SU-DHL-6 (cell line): ENCODE data around the gene ESPN.
"Not testable (repeated sequence)": the region's sequence is repeated elsewhere in the genome, so short reads cannot be mapped to it uniquely, and the experiment has no call there.

Source experiments
- H2AFZ ChIP-seq: fragments of 200-600 bp; sonication (generic); 2 replicates; pipeline ENCODE4 v1.6.1; 2014; ENCODE audit warnings: low read depth, mild to moderate bottlenecking, moderate library complexity, mixed read lengths, antibody characterized with exemption, low read length; ENCODE audit not compliant: severe bottlenecking
- H3F3A ChIP-seq: fragments of 200-600 bp; shearing (Covaris generic); 2 replicates; pipeline ENCODE4 v1.6.0; 2016; ENCODE audit warnings: antibody characterized with exemption, mild to moderate bottlenecking; ENCODE audit not compliant: insufficient read depth
- H3K27ac ChIP-seq: fragments of 200-600 bp; sonication (generic); 2 replicates; pipeline ENCODE4 v1.5.1; 2016; ENCODE audit warnings: low read depth, mild to moderate bottlenecking, low read length, moderate library complexity, mixed read lengths
- H3K27me3 ChIP-seq: fragments of 200-600 bp; sonication (generic), shearing (Covaris generic); 2 replicates; pipeline ENCODE4 v1.6.0; 2014; ENCODE audit warnings: mild to moderate bottlenecking, low read length
- H3K36me3 ChIP-seq: fragments of 200-600 bp; sonication (generic); 2 replicates; pipeline ENCODE4 v1.6.1; 2014; ENCODE audit warnings: mild to moderate bottlenecking, low read length, mixed read lengths
- H3K4me2 ChIP-seq: fragments of 300-600, 200-600 bp; shearing (Covaris generic), sonication (generic); 2 replicates; pipeline ENCODE4 v1.6.0; 2014; ENCODE audit warnings: low read length, low read depth, mild to moderate bottlenecking; ENCODE audit not compliant: poor library complexity, severe bottlenecking
- H3K4me3 ChIP-seq: fragments of 200-600 bp; sonication (generic); 2 replicates; pipeline ENCODE4 v1.5.1; 2014; ENCODE audit warnings: antibody characterized with exemption, low read length, mild to moderate bottlenecking, mixed read lengths; ENCODE audit not compliant: insufficient read depth, poor library complexity, severe bottlenecking
- H3K79me2 ChIP-seq: fragments of 200-600 bp; sonication (generic); 2 replicates; pipeline ENCODE4 v1.6.1; 2014; ENCODE audit warnings: mild to moderate bottlenecking, low read length, moderate library complexity; ENCODE audit not compliant: insufficient read depth
- H3K9ac ChIP-seq: fragments of 200-600 bp; sonication (generic); 2 replicates; pipeline ENCODE4 v1.7.0; 2014; ENCODE audit warnings: mild to moderate bottlenecking, low read length
- H3K9me2 ChIP-seq: fragments of 200-600 bp; sonication (generic); replicated peaks from 2 replicates; pipeline ENCODE4 v1.6.1; 2014; ENCODE audit warnings: low read length; ENCODE audit not compliant: insufficient read depth
- H3K9me3 ChIP-seq: fragments of 200-600 bp; sonication (generic); 2 replicates; pipeline ENCODE4 v1.6.1; 2014; ENCODE audit warnings: low read length, mixed read lengths; ENCODE audit not compliant: insufficient read depth
- H4K20me1 ChIP-seq: fragments of 200-600 bp; sonication (generic); 2 replicates; pipeline ENCODE4 v1.6.1; 2014; ENCODE audit warnings: low read depth, mild to moderate bottlenecking, antibody characterized with exemption, low read length, moderate library complexity, mixed read lengths
- CTCF ChIP-seq: fragments of 200-600 bp; sonication (generic); IDR thresholded peaks from one replicate; pipeline ENCODE4 v1.5.1; 2017; ENCODE audit warnings: antibody characterized with exemption, mild to moderate bottlenecking, low read length, moderate library complexity; ENCODE audit not compliant: insufficient read depth, poor library complexity, severe bottlenecking
- EZH2phosphoT487 ChIP-seq: fragments of 200-600 bp; sonication (generic), shearing (Covaris generic); conservative IDR thresholded peaks from 2 replicates; pipeline ENCODE4 v1.6.1; 2018; ENCODE audit warnings: mild to moderate bottlenecking, antibody characterized with exemption, low read length, moderate library complexity, mixed read lengths

Gene ESPN

GRCh38 chr1:6454856-6455751 lies 30.5 kb downstream of the ESPN start:
- Histone ChIP-seq H3K9me3 (no peaks in the 10 kb centered on the region), H3F3A (no peaks in the 10 kb centered on the region), H3K27me3 (no peaks in the 10 kb centered on the region), H3K36me3 (no peaks in the 10 kb centered on the region), H3K9ac (no peak overlapping the region), H3K27ac (no peak overlapping the region), H3K4me2 (no peak overlapping the region), H4K20me1 (no peaks in the 10 kb centered on the region), H3K79me2 (no peaks in the 10 kb centered on the region), H2AFZ (no peak overlapping the region), H3K4me3 (no peak overlapping the region), H3K9me2 (no peaks in the 10 kb centered on the region)
- no peak for TF ChIP-seq EZH2phosphoT487
- TF ChIP-seq CTCF = no peak

- H3K9me2 ChIP-seq, H3K27me3 ChIP-seq, H4K20me1 ChIP-seq, H3K4me3 ChIP-seq, H2AFZ ChIP-seq, H3K4me2 ChIP-seq, H3F3A ChIP-seq, H3K9me3 ChIP-seq, H3K27ac ChIP-seq, H3K36me3 ChIP-seq, H3K9ac ChIP-seq, H3K79me2 ChIP-seq: not testable (repeated sequence)
Measured at GRCh38 chr1:6455752-6456520, 31.4 kb downstream of the ESPN start.

GRCh38 chr1:6456800-6457466 lies 32.4 kb downstream of the ESPN start:
- Histone ChIP-seq H3K27ac (no peak overlapping the region), H2AFZ (no peak overlapping the region), H3K9me2 (no peaks in the 10 kb centered on the region), H3K79me2 (no peaks in the 10 kb centered on the region), H3K4me2 (no peak overlapping the region), H3K9me3 (no peaks in the 10 kb centered on the region), H3K4me3 (no peak overlapping the region), H3K36me3 (no peaks in the 10 kb centered on the region), H3K9ac (no peak overlapping the region), H4K20me1 (no peaks in the 10 kb centered on the region), H3F3A (no peaks in the 10 kb centered on the region), H3K27me3 (no peaks in the 10 kb centered on the region)
- TF ChIP-seq EZH2phosphoT487 (no peak), CTCF (no peak)
